Fibroblast of peridontal ligament (primary cell): Measurements from ENCODE around the gene DPF3.
A peak's percentile ranks its signal among the peaks of the same experiment; 100 is the strongest.

Experiments
- DNase-seq: peaks from one replicate; pipeline ENCODE4 v3.0.0-alpha.2; 2010; ENCODE audit errors: extremely low read depth

Gene DPF3

DNA sequence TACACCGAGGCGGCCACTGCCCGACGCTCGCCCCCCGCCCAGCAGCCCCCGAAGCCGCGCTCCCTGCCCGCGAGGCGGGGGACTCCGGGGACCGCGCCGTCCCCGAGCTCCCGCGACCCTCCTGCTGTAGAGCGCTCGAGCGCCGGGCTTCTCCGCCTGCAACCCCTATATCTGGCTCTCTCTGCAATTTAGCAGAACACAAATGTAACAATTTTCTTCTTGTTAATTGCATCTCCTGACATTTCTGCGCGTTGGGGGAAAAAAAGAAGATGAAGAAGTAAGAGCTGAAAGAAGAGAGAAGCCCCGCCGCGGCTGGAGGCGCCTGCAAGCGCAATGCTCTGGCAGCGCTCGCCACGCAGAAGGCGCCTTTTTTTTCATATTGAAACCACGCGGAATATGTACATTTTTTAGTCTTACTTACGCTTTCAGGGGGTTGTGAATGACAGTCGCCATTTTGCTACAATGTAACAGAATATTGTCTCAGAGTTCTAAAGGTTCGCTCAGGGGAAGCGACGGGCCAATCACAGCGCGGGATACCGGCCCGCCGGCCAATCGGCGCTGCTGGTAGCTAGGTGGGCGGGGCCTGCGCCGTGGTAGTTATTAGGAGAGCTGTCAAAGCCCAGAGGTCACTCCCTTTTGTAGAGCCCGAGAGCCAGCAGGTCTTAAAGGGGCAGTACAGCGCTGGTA lies at the start of gene DPF3:
Gene DPF3, minus strand, starts transcription at position 466 of the 687 bp plus-strand sequence. Its CDS starts 13 bp downstream, at position 453.
- DNase-seq, result peak; percentile 95

GRCh38 chr14:72942934-72943333 lies 49.0 kb upstream of the DPF3 start:
- no peak for DNase-seq

DNA sequence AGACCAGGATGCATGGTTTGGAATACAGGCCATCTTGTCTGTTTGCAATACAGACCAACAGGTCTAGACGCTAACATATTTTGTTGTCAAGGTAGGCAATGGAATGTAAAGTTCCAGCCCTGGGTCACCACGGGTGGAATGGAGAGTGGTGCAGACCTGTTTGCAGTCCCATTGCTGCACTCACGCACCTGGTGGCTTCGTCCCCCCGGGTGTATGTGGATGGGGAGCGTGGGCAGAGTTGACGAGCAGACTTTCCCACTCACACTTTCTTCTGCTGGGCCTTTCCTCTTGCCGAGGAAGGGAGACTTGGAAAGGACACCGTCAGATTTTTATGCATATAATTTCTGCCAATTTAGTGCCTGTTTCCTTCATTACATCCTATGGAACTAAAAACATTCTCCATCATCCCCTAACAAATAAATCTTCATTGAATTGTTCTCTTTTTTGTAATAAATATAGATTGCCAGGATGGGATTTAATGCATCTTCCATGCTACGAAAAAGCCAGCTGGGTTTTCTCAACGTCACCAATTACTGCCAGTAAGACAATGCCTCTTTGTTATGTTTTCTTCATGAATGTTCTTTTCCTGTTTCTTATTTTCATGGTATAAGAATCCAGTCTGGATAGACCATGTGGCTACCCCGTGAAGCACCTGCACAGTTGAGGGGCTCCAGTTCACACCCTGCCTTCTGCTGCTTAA lies 47.5 kb upstream of the DPF3 start:
- no peak for DNase-seq

DNA sequence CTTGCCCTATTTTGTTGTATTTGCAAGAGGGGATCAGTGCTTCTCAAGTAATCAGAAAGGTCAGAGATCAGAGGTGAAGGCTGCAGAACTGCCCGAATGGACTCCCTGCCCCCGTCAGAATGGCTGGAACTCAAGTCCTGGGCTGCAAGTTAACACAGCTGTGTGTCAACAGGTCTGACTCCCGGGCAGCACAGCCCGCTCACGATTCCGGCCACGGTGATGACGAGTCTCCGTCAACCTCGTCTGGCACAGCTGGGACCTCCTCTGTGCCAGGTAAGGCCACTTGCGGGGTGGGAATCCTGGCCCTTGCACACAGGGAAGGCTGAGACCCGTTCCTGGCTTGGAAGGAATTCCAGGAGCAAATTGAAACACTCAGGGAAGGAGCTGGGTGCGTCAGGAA lies 45.7 kb upstream of the DPF3 start:
- DNase-seq, result no peak

DNA sequence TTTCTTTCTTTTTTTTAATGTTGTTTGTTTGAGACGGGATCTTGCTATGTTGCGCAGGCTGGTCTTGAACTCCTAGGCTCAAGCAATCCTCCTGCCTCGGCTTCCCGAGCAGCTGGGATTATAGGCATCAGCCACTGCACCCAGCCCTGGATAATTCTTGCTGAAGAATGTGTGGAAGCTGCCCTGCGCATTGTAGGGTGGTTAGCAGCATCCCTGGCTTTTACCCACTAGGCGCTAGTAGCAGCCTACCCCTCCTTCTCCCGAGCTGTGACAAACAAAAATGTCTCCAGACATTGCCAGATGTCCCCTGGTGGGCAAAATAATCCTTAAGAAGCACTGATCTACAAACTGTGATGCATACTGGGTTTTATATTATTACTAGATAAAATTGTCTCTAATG lies 39.0 kb upstream of the DPF3 start:
- DNase-seq, result no peak

DNA sequence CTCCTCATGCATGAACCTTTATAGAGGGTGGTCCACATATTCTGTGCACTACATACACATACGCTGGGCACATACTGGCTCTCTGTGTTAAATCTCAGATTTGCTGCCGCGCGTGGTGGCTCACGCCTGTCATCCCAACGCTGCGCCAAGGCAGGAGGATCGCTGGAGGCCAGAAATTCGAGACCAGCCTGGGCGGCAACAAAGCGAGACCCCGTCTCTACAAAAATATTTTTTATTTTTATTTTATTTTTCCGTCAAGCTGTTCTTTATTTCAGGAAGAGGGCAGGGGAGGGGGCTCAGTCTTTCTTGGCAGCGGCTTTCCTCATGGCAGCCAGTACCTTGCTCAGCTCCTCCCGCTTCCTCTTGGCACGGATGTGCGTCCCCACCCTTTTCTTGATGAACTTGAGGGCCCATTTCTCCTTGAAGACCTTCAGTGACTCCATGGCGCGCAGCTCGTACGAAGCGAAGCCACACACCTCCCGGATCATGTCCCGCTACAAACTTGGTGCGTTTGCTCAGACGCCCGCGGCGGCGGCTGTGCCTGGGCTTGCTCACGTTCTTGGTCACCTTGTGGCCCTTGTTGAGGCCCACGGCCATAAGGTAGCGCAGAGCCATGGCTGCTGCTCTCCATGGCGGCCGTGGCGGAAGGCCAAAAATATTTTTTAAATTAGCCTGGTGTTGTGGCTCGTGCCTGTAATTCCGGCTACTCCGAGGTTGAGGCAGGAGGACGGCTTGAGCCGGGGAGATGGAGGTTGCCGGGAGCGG lies 35.6 kb upstream of the DPF3 start:
- DNase-seq, result no peak

DNA sequence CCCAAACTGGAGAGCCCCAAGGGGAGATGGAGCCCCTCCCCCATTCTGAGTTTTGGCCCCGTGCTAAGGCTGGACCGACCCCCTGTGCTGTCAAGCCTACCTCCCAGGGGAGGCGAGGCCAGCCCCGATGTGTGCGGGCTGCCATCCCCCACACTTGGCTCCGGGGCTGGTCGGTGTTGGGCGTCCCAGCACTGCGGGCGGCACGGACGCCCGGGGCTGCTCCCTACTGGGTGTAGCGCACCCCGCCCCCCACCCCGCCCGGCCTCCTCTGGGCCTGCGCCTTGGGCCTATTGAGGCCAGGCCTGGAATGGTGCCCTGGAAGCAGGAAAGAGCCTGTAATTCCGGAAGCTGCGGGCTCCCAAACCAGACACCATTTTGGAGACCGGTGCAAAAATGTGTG lies 35.0 kb upstream of the DPF3 start:
- no peak for DNase-seq

DNA sequence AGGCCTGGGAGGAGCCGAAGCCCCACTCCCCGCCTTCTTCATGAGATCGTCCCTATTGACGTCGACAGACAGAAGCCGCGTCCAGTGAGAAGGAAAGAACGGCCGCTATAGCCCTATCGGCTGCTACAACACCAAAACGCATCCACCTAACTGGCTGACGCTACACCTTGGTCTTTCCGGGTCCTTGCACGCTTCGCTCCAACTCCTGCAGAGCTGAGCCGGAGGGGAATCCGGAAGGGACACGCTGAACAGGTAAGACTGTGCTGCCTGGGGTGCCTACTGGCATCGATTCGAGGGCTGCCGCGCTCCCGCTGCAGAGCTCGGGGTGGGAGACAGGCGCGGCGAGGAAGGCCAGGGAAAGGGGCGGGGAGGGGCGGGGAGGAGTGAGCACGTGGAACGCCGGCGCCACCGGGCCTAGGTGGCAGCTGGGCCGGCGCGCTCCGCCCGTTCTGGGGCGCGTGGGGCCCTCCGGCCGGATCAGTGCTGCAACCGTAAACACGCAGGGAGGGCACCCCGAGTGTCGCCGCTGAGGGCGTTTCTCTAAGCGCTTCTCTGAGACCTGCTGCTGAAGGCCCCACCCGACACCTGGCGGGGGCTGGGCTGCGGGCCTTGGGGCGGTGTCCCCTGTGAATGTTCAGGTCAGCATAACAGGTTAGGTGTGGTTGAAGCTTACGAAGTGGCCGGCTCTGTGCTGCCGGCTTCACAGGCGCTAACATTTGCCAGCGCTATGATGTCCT lies 32.6 kb upstream of the DPF3 start, which contains the start of gene DCAF4:
Gene DCAF4, plus strand, starts transcription at position 173 of the 737 bp plus-strand sequence. CDS start 11,515 bp downstream, outside the sequence.
- DNase-seq, result peak; percentile 97

- DNase-seq, result no peak
These were observed 32.0 kb upstream of the DPF3 start for GRCh38 chr14:72925815-72926291.

DNA sequence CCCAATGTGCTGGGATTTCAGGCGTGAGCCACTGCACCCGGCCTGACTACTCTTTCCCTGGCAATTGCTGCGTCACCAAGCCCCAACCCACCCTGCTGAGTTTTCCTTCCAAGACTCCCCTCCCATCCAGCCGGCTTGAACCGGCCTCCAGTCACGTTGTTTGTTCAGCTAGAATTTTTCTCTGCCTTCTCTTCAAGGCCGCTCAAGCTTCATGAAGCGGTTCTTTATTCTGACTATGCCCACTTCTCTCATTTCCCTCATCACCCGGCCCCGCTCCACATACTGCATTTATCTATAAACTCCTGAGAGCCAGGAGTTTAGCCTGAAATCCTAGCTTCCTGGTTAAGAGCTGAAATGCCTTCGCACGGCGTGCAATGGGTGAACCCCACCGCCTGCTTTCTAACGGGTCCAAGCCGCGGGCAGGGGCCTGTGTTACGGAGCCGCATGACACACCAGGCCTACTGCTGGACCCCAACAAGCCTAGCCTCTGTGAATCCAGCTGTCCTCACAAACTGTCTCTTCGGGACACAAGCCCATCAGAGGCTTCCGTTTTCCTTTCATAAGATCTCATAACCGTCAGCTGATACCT lies 31.4 kb upstream of the DPF3 start:
- no peak for DNase-seq

DNA sequence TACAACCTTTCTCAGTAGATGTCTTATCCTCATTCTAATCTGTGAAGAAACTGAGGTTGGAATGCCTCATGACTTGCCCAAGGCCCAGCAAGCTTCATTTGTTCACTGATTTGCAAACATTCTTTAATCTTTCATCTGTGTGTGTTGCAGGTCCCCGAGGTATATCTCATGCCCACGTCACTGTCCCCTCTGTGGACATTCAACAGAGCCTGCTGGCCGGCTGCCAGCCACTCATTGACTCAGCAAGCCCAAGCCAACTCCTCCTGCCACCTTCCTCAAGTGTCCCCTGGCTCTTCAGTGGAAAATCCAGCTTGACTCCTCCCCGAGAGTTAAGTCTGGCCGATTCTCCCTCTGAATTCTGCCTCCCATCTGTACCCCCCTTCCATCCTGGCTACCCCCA lies 30.4 kb upstream of the DPF3 start:
- DNase-seq, result no peak

- peak; percentile 41 for DNase-seq
These were observed 27.5 kb upstream of the DPF3 start for GRCh38 chr14:72921396-72921795.

DNA sequence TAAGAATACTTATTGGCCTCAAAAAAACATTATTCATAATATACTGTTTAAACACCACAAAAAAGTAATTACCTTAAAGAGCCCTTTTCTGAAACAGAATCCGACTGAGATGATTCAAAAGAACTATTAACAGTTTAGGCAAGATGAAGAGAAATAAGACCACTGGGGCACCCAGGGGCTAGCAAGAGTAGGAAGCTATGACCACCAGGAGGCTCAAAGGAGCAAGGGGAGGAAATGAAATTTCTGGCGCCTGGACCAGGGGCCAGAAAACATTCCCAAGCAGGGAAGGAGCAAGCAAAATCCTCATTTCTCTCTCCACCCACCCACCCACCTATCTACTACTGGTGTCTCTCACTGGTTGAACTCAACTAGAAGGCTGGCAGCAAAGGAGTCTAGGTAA lies 26.1 kb upstream of the DPF3 start:
- no peak for DNase-seq

DNA sequence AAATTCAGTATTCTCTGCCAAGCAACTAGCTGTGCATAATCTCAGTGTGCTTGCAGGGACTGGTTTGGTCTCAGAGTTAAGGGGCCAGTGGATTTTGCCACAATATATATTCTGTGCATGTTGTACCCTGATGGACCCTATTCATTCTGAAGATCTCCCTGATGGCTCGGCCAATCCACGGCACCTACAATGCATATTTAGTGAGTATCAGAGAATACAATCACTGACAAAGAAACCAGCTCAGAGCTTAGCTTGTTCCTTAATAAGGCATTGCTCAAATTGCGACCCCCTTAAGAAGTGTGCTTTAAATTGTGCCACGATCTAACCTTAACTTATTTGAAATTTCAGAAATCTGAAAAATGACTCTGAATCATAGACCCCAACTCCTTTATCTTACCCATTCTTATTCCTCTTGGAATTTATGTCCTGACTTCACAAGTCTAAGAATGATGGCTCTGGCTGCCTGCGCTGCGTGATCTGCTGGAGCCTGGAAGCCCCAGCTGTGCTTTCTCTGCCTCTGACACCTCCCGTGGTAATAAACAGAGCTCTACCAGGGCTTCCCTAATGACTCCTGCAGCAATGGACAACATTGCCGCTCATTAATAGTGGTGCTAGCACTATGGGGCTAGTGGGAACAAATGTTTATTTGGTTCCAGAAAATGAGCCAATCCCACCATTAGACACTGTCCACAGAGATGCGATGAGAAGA lies 23.3 kb upstream of the DPF3 start:
- DNase-seq, result no peak

DNA sequence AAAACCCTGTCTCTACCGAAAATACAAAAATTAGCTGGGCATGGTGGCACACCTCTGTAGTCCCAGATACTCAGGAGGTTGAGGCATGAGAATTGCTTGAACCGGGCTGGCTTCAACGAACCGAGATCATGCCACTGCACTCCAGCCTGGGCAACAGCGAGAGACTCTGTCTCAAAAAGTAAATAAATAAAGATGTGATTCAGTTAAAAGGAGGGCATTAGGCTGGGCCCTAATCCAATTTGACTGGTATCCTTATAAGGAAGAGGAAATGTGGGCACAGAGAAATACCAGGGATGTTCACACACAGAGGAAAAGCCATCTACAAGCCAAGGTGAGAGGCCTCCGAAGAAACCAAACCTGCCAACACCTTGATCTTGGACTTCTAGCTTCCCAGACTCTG lies 22.3 kb upstream of the DPF3 start:
- peak; percentile 34 for DNase-seq

- DNase-seq, result no peak
These were observed 19.9 kb upstream of the DPF3 start for GRCh38 chr14:72913809-72914208.

DNA sequence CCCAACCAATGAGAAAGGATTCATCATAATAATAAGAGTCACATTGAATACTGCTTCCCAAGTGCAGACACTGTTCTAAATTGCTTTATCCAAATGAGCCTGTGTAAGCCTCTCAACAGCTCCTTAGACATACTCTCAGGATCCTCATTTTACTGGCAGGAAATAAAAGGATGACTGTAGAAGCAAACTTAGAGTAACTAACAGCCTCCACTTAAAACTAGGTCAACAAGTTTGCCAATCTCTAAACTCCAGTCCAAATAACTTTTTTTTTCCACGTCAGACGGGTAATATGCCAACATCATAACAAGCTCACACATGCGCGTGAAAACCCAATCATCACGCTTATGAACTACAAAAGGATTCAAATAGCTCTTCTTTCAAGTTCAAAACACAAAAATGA lies 15.3 kb upstream of the DPF3 start:
- peak; percentile 80 for DNase-seq

- no peak for DNase-seq
These were observed 14.0 kb upstream of the DPF3 start for GRCh38 chr14:72907886-72908285.

DNA sequence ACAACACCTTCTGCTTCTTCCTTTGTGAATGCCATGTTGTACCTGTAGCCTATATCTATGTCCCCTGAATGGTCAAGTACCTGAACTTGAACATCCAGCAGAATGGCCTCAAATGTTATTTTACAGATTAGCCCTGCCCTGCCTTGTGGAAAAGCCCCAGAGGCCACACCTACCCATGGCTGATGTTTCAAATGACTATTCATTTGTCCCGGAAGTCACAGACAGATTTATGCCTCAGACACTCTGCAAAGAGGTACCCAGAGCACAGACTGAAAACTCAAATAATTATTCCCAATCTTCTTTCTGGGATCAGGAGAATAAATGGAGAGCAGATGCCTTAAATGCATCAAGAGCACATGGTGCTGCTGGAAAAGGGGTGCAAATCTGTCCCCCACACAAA lies 13.0 kb upstream of the DPF3 start:
- no peak for DNase-seq

DNA sequence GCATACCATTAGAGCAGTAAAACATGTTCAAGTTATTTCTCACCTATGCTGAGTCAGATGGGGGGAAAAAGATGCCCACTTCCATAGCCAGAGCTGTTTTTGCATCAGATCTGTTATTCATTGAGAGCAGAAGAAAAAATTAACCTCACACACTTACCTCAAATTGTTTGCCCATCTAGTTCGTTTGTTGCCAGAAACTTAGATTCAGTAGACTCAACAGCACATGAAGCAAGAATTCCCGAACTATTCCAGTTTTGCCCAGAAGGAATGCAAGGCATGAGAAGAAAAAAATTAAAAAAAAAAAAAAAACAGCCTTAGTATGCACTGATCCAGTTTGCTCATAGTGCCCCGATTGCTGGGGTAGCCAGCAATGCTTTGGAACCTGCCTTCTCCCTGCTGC lies 12.4 kb upstream of the DPF3 start:
- peak; percentile 92 for DNase-seq
